SK-N-SH treated with all-trans-retinoic acid at 6 μM for 48 hours (cell line): Measurements from ENCODE around the gene PRRT2.

Source experiments
- ESRRG ChIP-seq: fragments of 250-450 bp; sonication (Bioruptor Pico); IDR thresholded peaks from 2 replicates; pipeline ENCODE4 v1.6.1; 2021; ENCODE audit warnings: mild to moderate bottlenecking
- TCF4 ChIP-seq: fragments of 250-450 bp; sonication (Bioruptor Pico); IDR thresholded peaks from 2 replicates; pipeline ENCODE4 v1.8.0; 2021; ENCODE audit warnings: mild to moderate bottlenecking, moderate library complexity, borderline replicate concordance

DNA sequence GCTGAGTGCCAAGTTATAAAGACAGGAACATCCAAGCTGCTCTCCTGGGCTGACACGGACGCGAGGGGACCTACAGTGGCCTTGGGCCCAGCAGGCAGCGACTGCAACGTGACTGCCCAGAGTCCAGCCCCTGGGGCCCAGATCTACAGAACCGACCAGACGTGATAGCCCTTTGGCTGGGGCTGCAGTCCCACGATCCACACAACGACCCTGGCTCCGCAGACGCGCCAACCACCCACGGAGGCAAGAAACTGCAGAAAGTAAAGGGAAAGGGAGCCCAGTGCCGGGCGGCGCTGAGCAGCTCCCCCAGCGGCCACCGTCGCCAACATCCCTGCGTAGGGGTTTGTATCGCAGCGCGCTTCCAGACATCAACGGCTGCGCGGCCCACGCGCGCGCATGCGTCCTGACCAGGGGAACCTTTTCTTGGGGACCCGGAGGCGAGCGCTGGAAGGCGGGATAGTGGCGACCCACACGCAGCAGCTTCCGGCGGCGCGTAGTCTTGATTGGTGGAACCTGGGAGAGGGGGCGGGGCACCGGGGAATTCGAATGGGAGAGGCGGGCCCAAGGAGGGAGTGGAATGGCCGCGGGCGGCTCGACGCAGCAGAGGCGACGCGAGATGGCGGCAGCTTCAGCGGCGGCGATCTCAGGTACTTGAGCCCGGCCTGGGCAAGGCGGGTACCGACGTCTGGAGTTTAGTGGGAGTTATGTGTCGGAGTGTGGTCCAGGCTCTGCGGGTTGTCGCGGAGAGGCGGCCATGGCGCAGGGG lies 21.6 kb upstream of the PRRT2 start, which contains the start of gene KIF22:
- TF ChIP-seq TCF4, result no peak
- no peak for TF ChIP-seq ESRRG (CRISPR knock-in tag)
